OCI-LY1 (cell line): Measurements from ENCODE around the gene SNAI3.

ENCODE experiments used
- H2AFZ ChIP-seq: fragments of 200-600 bp; sonication (generic), shearing (Covaris generic); 2 replicates; pipeline ENCODE4 v1.6.0; 2014; ENCODE audit warnings: antibody characterized with exemption, mild to moderate bottlenecking, low read length
- H3F3A ChIP-seq: fragments of 200-600 bp; sonication (generic), shearing (Covaris generic); 2 replicates; pipeline ENCODE4 v1.6.0; 2014; ENCODE audit warnings: mild to moderate bottlenecking, antibody characterized with exemption, low read length, moderate library complexity; ENCODE audit not compliant: insufficient read depth
- H3K27ac ChIP-seq: fragments of 200-600 bp; sonication (generic); 2 replicates; pipeline ENCODE4 v1.5.1; 2014; ENCODE audit warnings: low read length, mixed run types, mild to moderate bottlenecking, low read depth; ENCODE audit not compliant: poor library complexity, severe bottlenecking
- H3K27me3 ChIP-seq: fragments of 200-600 bp; sonication (generic); 2 replicates; pipeline ENCODE4 v1.6.0; 2014; ENCODE audit warnings: antibody characterized with exemption, mild to moderate bottlenecking, low read length, moderate library complexity; ENCODE audit not compliant: insufficient read depth
- H3K36me3 ChIP-seq: fragments of 200-600 bp; sonication (generic); 2 replicates; pipeline ENCODE4 v1.6.1; 2014; ENCODE audit warnings: mild to moderate bottlenecking, antibody characterized with exemption, low read length, moderate library complexity, mixed read lengths; ENCODE audit not compliant: insufficient read depth
- H3K4me1 ChIP-seq: fragments of 200-600 bp; sonication (generic); 2 replicates; pipeline ENCODE4 v1.5.1; 2014; ENCODE audit warnings: mild to moderate bottlenecking, low read length, moderate library complexity; ENCODE audit not compliant: insufficient read depth, severe bottlenecking
- H3K4me2 ChIP-seq: fragments of 200-600 bp; sonication (generic), shearing (Covaris generic); 2 replicates; pipeline ENCODE4 v1.6.1; 2014; ENCODE audit warnings: low read length
- H3K4me3 ChIP-seq: fragments of 200-600 bp; sonication (generic); 2 replicates; pipeline ENCODE4 v1.5.1; 2014; ENCODE audit warnings: low read length, low read depth, mild to moderate bottlenecking, mixed read lengths; ENCODE audit not compliant: poor library complexity, severe bottlenecking
- H3K79me2 ChIP-seq: fragments of 200-600 bp; shearing (Covaris generic); 2 replicates; pipeline ENCODE4 v1.6.1; 2016; ENCODE audit warnings: mixed run types, low read length, mixed read lengths; ENCODE audit not compliant: insufficient read depth
- H3K9ac ChIP-seq: fragments of 200-600 bp; sonication (generic), shearing (Covaris generic); 2 replicates; pipeline ENCODE4 v1.6.1; 2014; ENCODE audit warnings: mild to moderate bottlenecking, low read length, mixed read lengths
- H3K9me2 ChIP-seq: fragments of 200-600 bp; sonication (generic), shearing (Covaris generic); 2 replicates; pipeline ENCODE4 v1.6.1; 2014; ENCODE audit warnings: low read depth, mild to moderate bottlenecking, low read length, mixed read lengths
- H3K9me3 ChIP-seq: fragments of 200-600 bp; shearing (Covaris generic); 2 replicates; pipeline ENCODE4 v1.6.1; 2014; ENCODE audit warnings: low read length, mixed read lengths
- H4K20me1 ChIP-seq: fragments of 200-600 bp; sonication (generic), shearing (Covaris generic); 2 replicates; pipeline ENCODE4 v1.6.0; 2016; ENCODE audit warnings: mild to moderate bottlenecking, low read length; ENCODE audit not compliant: insufficient read depth
- CTCF ChIP-seq: fragments of 200-600 bp; sonication (generic), shearing (Covaris generic); IDR thresholded peaks from 2 replicates; pipeline ENCODE4 v1.5.1; 2017; ENCODE audit warnings: mild to moderate bottlenecking, antibody characterized with exemption, low read length, moderate library complexity, mixed read lengths
- EZH2 ChIP-seq: fragments of 200-600 bp; sonication (generic), shearing (Covaris generic); IDR thresholded peaks from 2 replicates; pipeline ENCODE4 v1.8.0; 2017; ENCODE audit warnings: borderline replicate concordance, mixed run types, mild to moderate bottlenecking, antibody characterized with exemption, low read length, moderate library complexity, mixed read lengths

The SNAI3 gene

GRCh38 chr16:88652762-88653063 lies 33.6 kb downstream of the SNAI3 start:
- H3K36me3 ChIP-seq = peaks cover 68% of the 10 kb centered on the region
- H3K4me3 ChIP-seq = no peak overlapping the region
- no peaks in the 10 kb centered on the region for H4K20me1 ChIP-seq
- peaks cover 42% of the 10 kb centered on the region for H3K4me1 ChIP-seq
- no peaks in the 10 kb centered on the region for H3F3A ChIP-seq
- no peak overlapping the region for H3K9ac ChIP-seq
- no peak overlapping the region for H3K4me2 ChIP-seq
- H3K79me2 ChIP-seq = no peaks in the 10 kb centered on the region
- H3K9me3 ChIP-seq = no peaks in the 10 kb centered on the region
- TF ChIP-seq CTCF = no peak
- TF ChIP-seq EZH2 = no peak
- no peaks in the 10 kb centered on the region for H3K27me3 ChIP-seq
- no peak overlapping the region for H3K27ac ChIP-seq
- no peak overlapping the region for H2AFZ ChIP-seq
- no peaks in the 10 kb centered on the region for H3K9me2 ChIP-seq

DNA sequence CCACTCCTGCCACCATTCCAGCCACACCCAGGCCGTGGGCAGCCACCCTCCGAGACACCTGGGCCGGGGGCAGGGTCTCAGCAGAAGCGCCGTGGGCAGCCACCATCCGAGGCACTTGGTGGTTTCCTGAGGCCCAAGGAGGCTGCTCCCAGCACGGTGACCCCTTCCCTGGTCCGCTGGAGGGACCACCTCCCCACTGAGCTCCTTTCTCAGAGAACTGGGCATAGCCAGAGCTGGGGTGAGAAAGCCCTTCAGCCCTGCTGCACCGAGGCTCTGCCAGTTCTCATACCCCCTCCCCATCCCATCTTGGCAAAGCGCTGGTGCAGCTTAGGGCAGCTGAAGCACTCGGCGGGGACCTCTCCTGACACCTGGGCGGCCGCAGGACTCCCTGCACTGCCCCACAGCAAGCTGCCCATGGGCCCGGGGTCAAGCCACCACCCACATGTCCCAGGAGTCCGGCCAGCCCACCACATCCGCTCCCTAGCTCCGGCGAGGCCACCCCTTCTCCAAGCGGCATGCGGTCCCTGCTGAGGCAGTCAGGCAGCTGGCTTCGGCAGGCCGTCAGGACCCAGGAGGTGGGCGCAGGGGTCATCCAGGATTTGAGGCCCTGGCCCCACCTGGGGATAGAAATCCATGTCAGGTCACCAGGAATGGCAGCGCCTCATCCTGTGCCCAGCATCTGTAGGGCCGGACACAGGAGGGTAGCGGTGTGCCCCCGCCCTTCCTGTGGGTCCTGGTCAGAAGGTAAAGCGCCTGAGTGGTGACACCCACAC lies 34.1 kb downstream of the SNAI3 start:
- no peaks in the 10 kb centered on the region for H3K9me2 ChIP-seq
- peak overlapping the region; percentile 96 for H3K9ac ChIP-seq
- peak overlapping the region; percentile 95 for H3K27ac ChIP-seq

DNA sequence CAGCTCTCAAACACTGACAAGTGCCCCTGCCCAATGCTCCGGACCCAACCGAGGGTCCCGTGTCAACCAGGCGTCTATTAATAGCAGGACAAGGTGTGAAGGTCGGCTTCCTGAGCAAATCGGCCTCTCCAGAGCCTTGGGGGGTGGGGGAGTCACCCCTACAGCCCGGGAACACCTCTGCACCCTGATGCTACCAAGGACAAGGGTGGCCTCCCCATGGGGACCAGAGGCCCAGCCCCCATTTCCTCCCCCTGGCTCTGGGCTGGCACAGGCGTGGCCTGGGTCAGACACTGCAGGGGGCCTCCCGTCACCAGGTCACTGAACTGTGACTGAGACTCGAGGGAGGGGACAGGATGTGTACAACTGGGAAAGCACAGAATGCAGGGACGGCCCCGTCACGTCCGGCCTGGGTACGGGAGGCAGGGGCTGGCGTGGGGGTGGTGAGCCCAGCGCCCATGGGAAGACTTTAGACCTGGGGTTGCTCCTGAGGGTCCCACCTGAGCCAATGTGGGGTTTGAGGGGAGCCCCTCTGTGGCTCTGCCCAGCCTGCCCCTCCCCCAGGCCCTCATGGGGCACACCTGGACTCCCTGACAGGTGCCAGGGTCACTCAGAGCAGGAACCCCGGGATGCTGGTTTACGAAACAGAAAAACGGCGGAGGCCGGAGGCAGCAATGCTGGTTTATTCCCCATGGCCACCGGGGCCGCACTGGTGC lies 34.9 kb downstream of the SNAI3 start:
- Histone ChIP-seq H3K9me2 (no peaks in the 10 kb centered on the region), H3K36me3 (peaks cover 69% of the 10 kb centered on the region), H3F3A (no peaks in the 10 kb centered on the region), H3K4me2 (peak overlapping the region; percentile 96), H3K4me1 (peaks cover 36% of the 10 kb centered on the region), H3K9me3 (no peaks in the 10 kb centered on the region), H4K20me1 (no peaks in the 10 kb centered on the region), H3K79me2 (no peaks in the 10 kb centered on the region), H3K4me3 (peak overlapping the region; percentile 94), H3K27me3 (no peaks in the 10 kb centered on the region), H2AFZ (no peak overlapping the region), H3K9ac (peak overlapping the region; percentile 96), H3K27ac (peak overlapping the region; percentile 95)
- TF ChIP-seq EZH2 (no peak), CTCF (no peak)

More for the DNA sequence above, 34.1 kb downstream of the SNAI3 start:
- Histone ChIP-seq H3K4me2 (peak overlapping the region; percentile 96), H4K20me1 (no peaks in the 10 kb centered on the region), H3K4me1 (peaks cover 37% of the 10 kb centered on the region), H2AFZ (no peak overlapping the region), H3K79me2 (no peaks in the 10 kb centered on the region), H3F3A (no peaks in the 10 kb centered on the region), H3K9me3 (no peaks in the 10 kb centered on the region), H3K4me3 (peak overlapping the region; percentile 94), H3K27me3 (no peaks in the 10 kb centered on the region), H3K36me3 (peaks cover 69% of the 10 kb centered on the region)
- TF ChIP-seq EZH2 (no peak), CTCF (no peak)
